ENCODE results near the gene CDHR2.

GRCh38 chr5:176633598-176633997 lies 84.5 kb downstream of the CDHR2 start:
- TF ChIP-seq, protein P1, sequence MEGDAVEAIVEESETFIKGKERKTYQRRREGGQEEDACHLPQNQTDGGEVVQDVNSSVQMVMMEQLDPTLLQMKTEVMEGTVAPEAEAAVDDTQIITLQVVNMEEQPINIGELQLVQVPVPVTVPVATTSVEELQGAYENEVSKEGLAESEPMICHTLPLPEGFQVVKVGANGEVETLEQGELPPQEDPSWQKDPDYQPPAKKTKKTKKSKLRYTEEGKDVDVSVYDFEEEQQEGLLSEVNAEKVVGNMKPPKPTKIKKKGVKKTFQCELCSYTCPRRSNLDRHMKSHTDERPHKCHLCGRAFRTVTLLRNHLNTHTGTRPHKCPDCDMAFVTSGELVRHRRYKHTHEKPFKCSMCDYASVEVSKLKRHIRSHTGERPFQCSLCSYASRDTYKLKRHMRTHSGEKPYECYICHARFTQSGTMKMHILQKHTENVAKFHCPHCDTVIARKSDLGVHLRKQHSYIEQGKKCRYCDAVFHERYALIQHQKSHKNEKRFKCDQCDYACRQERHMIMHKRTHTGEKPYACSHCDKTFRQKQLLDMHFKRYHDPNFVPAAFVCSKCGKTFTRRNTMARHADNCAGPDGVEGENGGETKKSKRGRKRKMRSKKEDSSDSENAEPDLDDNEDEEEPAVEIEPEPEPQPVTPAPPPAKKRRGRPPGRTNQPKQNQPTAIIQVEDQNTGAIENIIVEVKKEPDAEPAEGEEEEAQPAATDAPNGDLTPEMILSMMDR (IDR thresholded peaks at IDR 0.05; ENCODE audit: insufficient read depth, low read length) = no peak
- TF ChIP-seq POLR2AphosphoS5 (IDR thresholded peaks at IDR 0.05; ENCODE audit: low read depth) (no peak), GABPA (IDR thresholded peaks at IDR 0.05; ENCODE audit: low read depth) (no peak)
